Stimulated activated CD8-positive, alpha-beta memory T cell treated with anti-CD3 and anti-CD28 coated beads, Interleukin-12 subunit alpha, Interleukin-12 subunit beta, amount 100 ng/mL, for 24 hours (primary cell): ENCODE results near the gene FUOM.
"Not testable (repeated sequence)": the region's sequence is repeated elsewhere in the genome, so short reads cannot be mapped to it uniquely, and the experiment has no call there.

Experiments
- DNase-seq: peaks from one replicate; pipeline ENCODE4 v3.0.0-alpha.2; 2020; ENCODE audit errors: extremely low read depth

The FUOM gene

DNA sequence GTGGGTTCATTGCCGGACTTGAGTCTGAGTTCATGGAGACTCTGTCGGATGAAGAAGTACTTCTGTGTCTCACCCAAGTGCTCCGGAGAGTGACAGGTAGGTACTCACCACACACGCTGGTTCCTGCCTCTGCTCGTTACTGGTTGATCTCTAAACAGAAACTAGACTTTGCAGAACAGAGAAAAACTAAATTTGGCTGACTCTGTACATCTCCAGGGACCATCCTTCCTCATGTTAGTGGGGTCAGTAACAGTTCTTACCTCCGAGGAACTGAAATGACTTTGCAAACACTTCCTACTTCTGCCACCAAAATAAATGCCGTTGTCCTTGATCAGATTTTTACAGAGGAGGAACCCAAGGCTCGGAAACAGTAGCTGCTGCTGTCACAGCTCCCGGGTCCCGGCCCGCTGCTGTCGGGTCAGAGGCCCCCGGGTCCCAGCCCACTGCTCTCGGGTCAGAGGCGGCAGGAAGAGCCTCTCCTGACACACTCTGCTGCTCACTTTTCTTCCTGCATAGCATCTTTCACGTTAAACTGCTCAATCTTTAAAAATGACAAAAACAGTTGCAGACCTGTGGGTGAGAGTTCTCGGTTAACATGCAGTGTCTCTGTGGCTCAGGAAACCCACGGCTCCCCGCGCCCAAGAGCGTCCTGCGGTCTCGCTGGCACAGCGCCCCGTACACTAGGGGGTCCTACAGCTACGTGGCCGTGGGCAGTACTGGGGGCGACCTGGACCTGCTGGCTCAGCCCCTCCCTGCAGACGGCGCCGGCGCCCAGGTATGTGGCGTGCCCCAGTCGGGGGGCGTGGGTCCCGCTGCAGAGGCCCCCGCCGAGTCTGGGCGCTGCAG, 31.4 kb upstream of the FUOM start:
- DNase-seq, result no peak

DNA sequence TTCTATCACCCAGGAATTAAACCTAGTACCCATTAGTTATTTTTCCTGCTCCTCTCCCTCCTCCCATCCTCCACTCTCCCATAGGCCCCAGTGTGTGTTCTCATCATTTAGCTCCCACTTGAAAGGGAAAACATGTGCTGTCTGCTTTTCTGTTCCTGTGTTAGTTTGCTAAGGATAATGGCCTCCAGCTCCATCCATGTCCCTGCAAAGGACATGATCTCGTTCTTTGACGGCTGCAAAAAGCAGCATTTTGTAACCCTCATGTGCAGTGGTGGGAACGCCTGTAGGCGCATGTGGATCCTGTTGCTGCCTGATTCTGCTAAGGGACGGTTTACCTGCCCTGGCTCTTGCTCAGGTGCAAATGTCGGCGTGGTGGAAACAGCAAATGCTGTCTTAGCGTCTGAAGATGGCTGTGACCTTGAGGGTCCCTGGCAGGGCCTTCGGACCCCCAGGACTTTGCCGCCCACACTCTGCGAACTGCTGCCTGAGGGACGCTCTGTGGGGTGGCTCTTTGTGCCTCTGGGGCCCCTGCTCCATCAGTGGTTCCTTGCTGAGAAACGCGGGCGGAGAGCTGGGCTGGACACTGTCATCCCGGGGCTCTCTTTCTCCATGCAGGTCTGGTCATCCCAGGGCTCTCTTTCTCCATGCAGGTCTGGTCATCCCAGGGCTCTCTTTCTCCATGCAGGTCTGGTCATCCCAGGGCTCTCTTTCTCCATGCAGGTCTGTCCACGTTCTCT, 30.6 kb upstream of the FUOM start:
- no peak for DNase-seq

- DNase-seq, result not testable (repeated sequence)
These were observed 29.1 kb upstream of the FUOM start for GRCh38 chr10:133386951-133387350.

DNA sequence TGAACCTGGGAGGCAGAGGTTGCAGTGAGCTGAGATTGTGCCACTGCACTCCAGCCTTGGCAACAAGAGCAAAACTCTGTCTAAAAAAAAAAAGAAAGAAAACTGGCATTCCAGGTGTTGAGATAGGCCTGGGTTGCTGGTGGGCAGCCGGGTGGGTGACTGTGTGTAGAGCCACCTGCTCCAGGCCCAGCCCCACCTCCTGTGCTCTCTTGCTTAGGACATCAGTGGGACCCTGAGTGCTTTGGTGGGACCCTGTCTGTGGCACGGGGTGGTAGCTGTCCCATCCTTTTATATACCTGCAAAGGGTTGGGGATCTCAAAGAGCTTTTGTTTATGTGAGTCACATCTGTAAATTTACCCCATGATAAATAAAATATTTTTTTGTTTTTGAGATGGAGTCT, 27.4 kb upstream of the FUOM start:
- DNase-seq, result no peak

DNA sequence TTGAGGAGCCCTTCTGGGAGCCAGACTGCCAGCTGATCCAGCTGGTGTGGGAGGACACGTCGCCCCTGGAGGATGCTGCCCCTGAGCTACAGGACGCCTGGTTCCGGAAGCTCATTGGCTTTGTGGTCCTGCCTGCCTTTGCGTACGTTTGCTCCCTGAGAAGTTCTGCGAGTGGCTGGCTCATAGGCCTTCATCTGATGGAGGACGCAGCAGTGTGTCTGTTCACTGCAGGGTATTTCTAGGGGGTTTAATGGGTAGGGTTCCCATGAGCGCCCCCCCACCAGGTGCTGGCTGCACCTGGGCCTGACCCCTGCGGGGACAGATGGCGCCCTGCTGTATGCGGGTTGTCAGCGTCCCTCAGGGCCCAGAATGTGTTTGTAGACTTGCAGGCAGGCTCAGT, 26.3 kb upstream of the FUOM start:
- DNase-seq, result no peak

GRCh38 chr10:133383551-133383950, 25.7 kb upstream of the FUOM start:
- no peak for DNase-seq

DNA sequence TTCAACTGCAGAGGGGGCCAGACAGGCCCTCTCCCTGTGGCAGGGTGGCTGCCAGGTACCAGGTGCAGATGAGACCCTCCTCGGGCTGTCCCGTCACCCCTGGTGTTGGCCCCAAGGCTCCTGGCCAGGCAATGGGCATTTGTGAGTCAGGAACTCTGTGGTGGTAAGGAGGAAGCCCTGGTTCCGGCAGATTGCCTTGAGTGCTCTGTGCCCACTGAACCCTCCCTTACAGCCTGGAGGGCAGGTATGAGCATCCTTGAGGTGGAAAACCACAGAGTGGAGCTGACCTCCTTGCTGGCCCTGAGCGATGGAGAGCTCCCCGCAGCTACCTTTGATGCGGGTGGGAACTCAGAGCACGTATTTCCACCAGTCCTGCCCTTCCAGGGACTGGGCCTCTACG, 23.2 kb upstream of the FUOM start:
- no peak for DNase-seq

GRCh38 chr10:133379801-133380666, 22.2 kb upstream of the FUOM start:
- no peak for DNase-seq

DNA sequence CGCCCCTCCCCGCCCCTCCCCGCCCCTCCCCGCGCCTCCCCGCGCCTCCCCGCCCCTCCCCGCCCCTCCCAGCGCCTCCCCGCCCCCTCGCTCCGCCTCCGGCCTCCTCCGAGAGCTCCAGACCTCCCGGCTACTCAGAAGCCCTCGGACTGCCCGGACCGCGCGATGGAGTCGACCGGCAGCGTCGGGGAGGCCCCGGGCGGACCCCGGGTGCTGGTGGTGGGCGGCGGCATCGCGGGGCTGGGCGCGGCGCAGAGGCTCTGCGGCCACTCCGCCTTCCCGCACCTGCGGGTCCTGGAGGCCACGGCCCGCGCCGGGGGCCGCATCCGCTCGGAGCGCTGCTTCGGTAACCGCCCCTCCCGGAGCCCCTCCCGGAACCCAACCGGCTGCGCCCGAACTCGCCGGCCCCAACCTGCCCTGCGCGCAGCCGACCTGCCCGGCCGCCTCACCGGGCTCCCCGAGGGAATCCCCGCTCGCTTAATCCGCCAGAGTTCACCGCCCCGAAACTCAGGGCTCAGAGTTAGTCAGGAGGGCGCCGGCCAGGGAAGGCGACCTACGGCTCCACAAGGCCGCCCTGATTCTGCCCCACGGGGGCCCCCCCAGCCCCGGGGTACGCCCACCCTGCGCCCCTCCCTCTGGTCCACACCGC, 21.5 kb upstream of the FUOM start, which contains the start of gene PAOX:
TSS of gene PAOX (plus strand) at position 111 of the 649 bp plus-strand sequence. CDS start at position 166, 55 bp downstream.
- no peak for DNase-seq

- no peak for DNase-seq
These were observed 20.7 kb upstream of the FUOM start for GRCh38 chr10:133378251-133379096.

GRCh38 chr10:133377818-133378250, 20.0 kb upstream of the FUOM start:
- no peak for DNase-seq

DNA sequence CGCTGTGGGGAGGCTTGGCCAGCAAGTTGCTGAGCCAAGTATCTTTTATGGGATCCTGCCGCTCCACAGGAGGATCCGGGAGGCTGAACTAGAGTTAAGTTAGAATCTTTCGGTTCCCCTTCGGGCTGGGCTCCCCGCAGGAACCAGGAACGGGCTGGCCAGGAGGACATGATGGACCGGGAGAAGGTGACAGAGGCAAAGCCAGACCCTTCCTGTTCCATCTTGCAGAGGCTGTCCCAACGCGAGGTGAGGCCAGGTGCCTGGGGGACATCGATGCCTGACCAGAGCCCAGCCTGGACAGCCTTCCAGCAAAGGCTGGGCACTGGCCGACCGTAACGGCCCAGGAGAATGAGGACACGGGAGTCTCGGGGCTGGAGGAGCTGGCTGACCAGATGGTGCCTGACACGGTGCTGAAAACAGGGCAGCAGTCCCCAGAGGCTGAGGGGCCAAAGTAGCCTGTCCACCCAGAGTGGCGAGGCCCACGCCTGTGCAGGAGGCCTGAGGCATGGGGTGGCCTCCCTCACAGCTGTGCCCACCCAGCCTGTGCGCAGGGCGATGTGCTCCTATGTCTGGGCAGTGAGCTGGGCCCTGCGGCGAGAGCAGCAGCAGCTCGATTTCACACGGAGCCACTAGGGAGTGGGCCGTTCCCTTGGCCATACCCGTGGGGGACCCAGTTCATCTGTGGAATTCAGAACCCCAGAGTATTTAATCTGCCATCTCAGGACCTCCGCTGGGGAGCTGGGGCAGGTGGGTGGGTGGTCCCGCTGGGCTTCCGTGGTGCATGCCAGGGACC, 19.4 kb upstream of the FUOM start:
- DNase-seq, result no peak

DNA sequence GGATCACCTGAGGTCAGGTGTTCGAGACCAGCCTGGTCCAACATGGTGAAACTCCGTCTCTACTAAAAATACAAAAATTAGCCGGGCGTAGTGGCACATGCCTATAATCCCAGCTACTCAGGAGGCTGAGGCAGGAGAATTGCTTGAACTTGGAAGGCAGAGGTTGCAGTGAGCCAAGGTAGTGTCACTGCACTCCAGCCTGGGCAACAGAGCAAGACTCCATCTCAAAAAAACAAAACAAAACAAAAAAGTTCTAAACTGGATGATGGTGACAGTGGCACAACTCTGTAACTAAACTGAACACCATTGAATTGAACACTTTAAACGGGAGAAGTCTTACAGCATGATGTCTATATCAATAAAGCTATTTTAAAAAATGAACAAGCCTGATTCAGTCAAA, 18.4 kb upstream of the FUOM start:
- not testable (repeated sequence) for DNase-seq

DNA sequence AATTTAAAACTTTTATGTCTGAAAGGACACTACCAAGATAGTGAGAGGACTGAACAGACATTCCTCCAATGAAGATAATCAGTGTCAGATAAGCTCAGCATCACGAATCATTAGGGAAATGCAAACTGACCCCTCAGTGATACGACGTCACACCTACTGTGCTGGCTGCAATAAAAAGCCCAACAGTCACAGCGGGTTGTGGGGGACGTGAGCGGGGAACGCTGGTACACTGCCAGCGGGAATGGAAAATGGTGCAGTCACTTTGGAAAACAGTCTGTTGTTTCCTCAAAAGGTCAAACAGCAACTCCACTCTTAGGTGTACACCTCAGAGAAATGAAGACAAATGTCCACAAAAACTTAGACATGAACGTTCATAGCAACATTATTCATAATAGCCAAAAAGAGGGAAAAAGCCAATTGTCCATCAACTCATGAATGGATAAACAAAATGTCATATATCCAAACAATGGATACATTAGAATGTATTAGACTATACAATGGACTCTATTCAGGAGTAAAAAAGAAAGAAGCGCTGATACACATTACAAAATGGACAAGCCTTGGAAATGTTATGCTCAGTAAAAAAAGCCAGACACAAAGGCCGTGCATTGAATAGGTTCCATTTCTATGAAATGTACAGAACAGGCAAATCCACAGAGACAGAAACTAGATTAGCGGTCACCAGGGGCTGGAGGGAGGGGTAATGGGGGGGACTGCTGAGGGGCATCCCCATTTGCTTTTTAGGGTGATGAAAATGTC, 17.7 kb upstream of the FUOM start:
- no peak for DNase-seq

- DNase-seq, result peak; percentile 84
These were observed 15.6 kb upstream of the FUOM start, which contains the start of gene ECHS1 for GRCh38 chr10:133373174-133374090. ECHS1 (minus strand) TSS chr10:133373354; CDS start chr10:133373333, 21 bp downstream.

DNA sequence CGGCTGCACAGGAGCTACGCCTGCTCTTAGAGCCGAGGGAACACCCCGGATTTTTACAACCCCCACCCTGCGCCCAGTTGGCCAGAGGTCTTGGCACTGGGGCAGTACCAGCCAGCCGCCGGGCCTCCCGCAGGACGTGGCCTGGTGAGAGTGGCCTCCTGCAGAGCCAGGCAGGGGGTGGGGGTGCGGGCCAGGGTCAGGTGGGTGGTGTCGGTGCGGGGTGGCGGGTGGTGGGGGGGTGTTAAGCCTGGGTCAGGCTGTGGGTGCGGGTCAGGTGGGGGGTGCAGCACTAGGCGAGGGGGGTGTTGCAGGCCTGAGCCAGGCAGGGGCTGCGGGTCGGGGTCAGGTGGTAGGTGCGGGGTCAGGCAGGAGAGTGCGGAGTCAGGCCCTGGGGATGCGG, 14.7 kb upstream of the FUOM start:
- no peak for DNase-seq

GRCh38 chr10:133370030-133370786, 12.4 kb upstream of the FUOM start:
- no peak for DNase-seq
